ENCODE data around the gene JAK1. TPM values are rescaled to one million over a fixed set of nuclear protein-coding genes. Genes with fewer than 3 reads are reported as not detected.
"Not testable (repeated sequence)": the region's sequence is repeated elsewhere in the genome, so short reads cannot be mapped to it uniquely, and the experiment has no call there.

The JAK1 gene
- total RNA-seq, 1 donor from 2014 or later: 95.7 TPM

- intact Hi-C loops (cut with micrococcal nuclease): no loop called here
- peak; percentile 81 for ATAC-seq
Observed at GRCh38 chr1:64933296-64934070, 32.9 kb downstream of the JAK1 start.

DNA sequence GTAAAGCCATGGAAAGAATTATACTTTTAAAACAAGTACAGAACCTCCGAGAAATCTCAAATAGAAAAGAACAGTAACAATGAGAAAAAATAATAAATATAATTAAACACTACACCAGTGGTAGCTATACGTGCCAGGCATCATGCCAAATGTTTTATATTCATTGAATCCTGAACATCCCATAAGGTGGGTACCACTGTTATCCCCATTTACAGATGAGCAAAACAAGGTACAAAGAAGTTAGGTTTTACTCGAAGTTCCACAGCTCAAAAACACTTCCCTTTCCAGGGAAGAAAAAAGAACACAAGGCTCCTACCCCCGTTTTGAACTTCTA is 33.4 kb downstream of the JAK1 start:
- intact Hi-C loops (cut with micrococcal nuclease): no loop called here
- DNase-seq (no peak), ATAC-seq (no peak)

More at GRCh38 chr1:64933296-64934070, 32.9 kb downstream of the JAK1 start:
- DNase-seq: peak; percentile 37

- intact Hi-C loops (cut with micrococcal nuclease); DNase-seq; ATAC-seq: not testable (repeated sequence)
Observed at GRCh38 chr1:64930640-64931039, 35.7 kb downstream of the JAK1 start.

GRCh38 chr1:64929221-64929620 is 37.1 kb downstream of the JAK1 start:
- no peak for DNase-seq
- intact Hi-C loops (cut with micrococcal nuclease): no loop called here
- ATAC-seq: no peak

GRCh38 chr1:64928325-64928724 is 38.0 kb downstream of the JAK1 start:
- DNase-seq (no peak), ATAC-seq (no peak)
- intact Hi-C loops (cut with micrococcal nuclease): no loop called here

- intact Hi-C loops (cut with micrococcal nuclease): no loop called here
- no peak for ATAC-seq
Observed at GRCh38 chr1:64925594-64925993, 40.8 kb downstream of the JAK1 start.

GRCh38 chr1:64923294-64923718 is 43.0 kb downstream of the JAK1 start:
- no peak for ATAC-seq
- intact Hi-C loops (cut with micrococcal nuclease): no loop called here
- no peak for DNase-seq

More at GRCh38 chr1:64925594-64925993, 40.8 kb downstream of the JAK1 start:
- no peak for DNase-seq

GRCh38 chr1:64922336-64922735 is 44.0 kb downstream of the JAK1 start:
- ATAC-seq (no peak), DNase-seq (no peak)
- intact Hi-C loops (cut with micrococcal nuclease): no loop called here

- no peak for DNase-seq
- ATAC-seq: no peak
- intact Hi-C loops (cut with micrococcal nuclease): no loop called here
Observed at GRCh38 chr1:64921771-64922170, 44.6 kb downstream of the JAK1 start.

GRCh38 chr1:64920941-64921589 is 45.3 kb downstream of the JAK1 start:
- no peak for DNase-seq
- intact Hi-C loops (cut with micrococcal nuclease): no loop called here
- no peak for ATAC-seq

DNA sequence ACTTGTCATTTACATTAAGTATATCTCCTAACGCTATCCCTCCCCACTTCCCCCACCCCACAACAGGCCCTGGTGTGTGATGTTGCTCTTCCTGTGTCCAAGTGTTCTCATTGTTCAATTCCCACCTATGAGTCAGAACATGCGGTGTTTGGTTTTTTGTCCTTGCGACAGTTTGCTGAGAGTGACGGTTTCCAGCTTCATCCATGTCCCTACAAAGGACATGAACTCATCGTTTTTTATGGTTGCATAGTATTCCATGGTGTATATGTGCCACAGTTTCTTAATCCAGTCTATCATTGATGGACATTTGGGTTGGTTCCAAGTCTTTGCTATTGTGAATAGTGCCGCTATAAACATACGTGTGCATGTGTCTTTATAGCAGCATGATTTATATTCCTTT is 47.2 kb downstream of the JAK1 start:
- intact Hi-C loops (cut with micrococcal nuclease); ATAC-seq; DNase-seq: not testable (repeated sequence)

DNA sequence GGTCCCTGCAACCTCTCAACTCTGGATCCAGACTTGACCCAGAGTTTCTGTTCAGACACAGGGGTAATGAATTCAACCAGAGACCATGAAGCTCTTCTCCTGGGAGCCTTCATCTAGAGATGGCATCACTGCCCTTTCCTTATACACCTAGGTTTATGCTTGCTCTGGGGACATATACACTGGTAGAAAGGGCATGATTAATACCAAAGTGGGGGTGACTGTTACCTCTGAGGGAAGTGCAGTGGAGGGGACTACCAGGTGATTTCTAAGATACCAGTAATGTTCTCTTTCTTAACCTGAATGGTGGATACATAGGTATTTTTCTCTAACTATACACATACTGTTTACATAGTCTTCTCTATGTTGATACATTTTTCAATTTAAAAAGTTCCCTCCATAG is 48.4 kb downstream of the JAK1 start:
- no peak for DNase-seq
- ATAC-seq: no peak
- intact Hi-C loops (cut with micrococcal nuclease): no loop called here

GRCh38 chr1:64917328-64917861 is 49.0 kb downstream of the JAK1 start:
- intact Hi-C loops (cut with micrococcal nuclease): no loop called here
- ATAC-seq (peak; percentile 91), DNase-seq (peak; percentile 55)

DNA sequence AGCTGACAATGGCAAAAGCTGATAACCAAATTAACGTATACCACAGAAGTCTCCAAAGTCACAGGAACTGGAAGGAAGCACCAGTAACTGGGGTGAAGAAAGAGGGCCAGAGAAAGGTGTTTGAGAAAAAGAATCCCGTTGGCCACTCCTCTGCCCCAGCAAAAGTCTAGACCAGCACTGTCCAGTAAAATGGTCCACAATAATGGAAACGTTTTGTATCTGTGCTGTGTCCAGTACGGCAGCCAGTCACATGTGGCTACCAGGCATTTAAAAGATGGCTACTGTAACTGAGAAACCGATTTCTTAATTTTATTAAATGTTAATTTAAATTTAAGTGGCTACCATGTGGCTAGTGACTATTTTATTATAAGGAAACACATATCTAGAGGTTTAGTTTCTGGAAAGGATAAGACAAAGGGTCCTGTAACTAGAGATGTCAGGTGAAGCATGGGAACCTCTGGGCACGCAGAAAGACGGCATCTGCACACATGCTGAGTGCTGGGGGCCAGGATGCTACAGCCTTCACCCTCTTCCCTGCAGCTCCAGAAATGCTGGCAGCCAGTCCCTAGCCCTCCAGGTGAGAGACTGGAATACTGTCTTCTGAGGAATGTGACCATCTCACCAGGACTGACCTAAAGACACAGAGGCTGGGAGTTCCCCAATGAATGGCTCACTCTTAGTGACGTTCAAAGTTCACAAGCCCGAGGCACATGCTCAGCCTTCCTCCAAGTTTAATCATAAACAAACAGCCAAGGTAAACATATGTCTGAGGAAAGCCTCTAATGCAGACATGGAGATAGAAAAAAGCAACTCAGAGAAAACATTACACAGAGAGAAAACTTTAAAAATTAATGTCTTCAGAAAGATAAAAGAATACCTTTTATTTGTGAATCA is 50.7 kb downstream of the JAK1 start:
- intact Hi-C loops (cut with micrococcal nuclease): no loop called here
- DNase-seq (no peak), ATAC-seq (no peak)

GRCh38 chr1:64913361-64914015 is 52.9 kb downstream of the JAK1 start:
- intact Hi-C loops (cut with micrococcal nuclease): no loop called here
- DNase-seq: no peak
- no peak for ATAC-seq

DNA sequence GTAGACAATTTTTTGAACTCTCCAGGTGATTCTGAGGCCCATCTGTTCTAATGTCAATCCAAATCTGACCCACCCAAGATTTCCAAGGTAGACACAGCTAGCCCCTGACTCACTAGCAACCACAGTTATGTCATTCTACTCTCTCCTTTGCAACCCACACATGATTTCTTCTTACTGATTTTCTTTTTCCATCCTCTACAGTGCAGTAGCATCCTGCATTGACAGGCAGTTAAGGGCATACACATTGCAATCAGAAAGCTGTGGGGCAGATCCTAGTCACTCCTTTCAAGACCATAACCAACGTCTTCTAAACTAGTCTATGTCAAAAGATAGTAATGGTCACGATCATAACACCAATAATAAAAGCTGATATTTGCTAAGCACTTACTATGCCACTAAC is 54.2 kb downstream of the JAK1 start:
- ATAC-seq (no peak), DNase-seq (no peak)
- intact Hi-C loops (cut with micrococcal nuclease): no loop called here

- DNase-seq (no peak), ATAC-seq (no peak)
- intact Hi-C loops (cut with micrococcal nuclease): no loop called here
Observed at GRCh38 chr1:64911326-64911725, 55.0 kb downstream of the JAK1 start.

DNA sequence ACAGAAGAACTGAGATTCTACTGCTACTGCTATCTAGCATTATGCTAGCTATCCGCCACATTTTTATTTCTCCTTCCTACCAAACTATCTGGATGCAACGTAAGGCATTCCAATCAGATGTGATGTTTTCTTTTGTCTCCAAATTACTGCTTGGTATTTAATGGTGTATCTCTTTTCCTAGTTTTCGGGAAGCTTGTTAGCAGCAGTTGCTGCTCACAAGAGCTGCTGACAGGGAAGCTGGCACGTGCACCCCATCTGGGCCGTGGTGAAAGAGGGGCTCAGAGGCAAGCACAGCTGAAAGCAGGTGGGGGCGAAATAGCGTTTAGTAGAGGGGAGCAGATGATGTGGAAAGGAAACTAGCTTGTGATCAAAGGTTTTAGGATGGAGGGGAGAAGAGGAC is 57.3 kb downstream of the JAK1 start:
- intact Hi-C loops (cut with micrococcal nuclease): no loop called here
- ATAC-seq (peak; percentile 26), DNase-seq (peak; percentile 43)

DNA sequence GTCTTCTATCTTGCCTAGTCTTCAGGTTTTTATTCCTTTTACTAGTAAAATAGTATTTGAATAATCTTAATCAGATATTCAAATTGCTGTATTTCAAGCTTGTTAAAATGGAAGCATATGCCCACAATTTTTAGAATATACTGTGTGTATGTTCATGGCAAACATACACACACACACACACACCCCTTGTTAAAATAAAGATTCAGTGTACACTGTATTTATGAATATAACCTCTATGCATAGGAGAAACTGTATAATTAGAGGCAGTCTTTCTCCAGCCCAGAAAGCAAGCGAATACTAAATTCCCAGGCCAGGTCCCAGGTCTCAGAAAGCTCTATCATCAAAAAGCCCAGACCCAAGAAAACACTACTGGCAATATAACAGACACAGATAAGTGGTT is 57.8 kb downstream of the JAK1 start:
- ATAC-seq (no peak), DNase-seq (no peak)
- intact Hi-C loops (cut with micrococcal nuclease): no loop called here
